Endometrium (tissue), 2 donors: ENCODE results near the gene RPN2.

Experiments used
- FAIRE-seq: peaks from 2 replicates; lab custom pipeline; 2012; peaks lifted over from hg19 to GRCh38; lab: Jason Lieb, UNC
- donor health status: control.
- donor health status: control.

The RPN2 gene

DNA sequence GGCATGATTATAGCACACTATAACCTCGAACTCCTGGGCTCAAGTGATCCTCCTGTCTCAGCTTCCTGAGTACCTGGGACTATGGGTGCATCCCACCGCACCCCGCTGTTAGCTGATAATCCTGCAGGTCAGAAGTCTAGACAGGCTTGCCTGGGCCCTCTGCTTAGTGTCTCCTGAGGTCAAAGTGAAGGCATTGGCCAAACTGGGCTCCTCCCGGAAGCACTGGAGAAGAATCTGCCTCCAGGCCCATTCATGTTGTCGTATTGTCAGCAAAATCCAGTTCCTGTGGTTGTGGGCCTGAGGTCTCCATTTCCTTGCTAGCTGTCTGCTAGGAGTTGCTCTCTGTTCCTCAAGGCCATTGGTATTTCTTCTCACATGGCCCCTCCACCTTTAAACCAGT lies 6.6 kb downstream of the RPN2 start:
- no peak for FAIRE-seq

DNA sequence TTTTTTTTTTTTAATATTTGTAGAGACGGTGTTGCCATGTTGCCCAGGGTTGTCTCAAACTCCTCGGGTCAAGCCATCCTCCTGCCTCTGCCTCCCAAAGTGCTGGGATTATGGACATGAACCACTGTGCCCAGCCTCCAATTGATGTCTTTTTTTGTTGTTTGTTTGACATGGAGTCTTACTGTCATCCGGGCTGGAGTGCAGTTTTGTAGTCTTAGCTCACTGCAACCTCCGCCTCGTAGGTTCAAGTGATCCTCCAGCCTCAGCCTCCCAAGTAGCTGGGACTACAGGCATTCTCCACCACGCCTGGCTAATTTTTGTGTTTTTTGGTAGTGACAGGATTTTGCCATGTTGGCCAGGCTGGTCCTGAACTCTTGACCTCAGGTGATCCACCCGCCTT lies 9.7 kb downstream of the RPN2 start:
- FAIRE-seq: no peak

DNA sequence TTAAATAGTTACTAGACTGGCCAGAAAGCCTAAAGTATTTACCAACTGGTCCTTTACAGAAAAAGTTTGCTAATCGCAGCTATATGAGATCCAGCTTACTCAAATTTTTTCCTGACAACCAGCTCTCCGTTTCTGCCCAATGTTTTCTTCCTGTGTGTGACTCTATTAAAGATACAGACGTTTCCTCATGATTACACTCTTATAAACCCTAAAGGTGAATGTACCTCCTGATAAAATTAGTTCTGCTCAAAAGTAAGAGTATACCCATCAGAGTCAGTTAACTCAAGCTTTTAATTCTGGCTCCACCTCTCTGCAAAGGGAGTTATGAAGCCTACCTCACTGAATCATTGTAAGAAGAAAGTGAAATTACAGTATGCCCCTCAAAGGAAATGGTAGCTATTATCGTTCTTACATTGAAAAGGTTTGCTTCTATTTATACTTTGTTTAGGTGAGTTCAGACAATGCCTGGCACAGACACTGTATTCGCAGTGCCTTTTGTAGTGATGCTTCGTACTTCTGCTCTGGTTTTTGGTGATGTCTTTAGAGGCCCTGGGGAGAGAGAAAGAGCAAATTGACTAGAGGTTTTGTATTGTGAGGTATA lies 10.4 kb downstream of the RPN2 start:
- FAIRE-seq: no peak

DNA sequence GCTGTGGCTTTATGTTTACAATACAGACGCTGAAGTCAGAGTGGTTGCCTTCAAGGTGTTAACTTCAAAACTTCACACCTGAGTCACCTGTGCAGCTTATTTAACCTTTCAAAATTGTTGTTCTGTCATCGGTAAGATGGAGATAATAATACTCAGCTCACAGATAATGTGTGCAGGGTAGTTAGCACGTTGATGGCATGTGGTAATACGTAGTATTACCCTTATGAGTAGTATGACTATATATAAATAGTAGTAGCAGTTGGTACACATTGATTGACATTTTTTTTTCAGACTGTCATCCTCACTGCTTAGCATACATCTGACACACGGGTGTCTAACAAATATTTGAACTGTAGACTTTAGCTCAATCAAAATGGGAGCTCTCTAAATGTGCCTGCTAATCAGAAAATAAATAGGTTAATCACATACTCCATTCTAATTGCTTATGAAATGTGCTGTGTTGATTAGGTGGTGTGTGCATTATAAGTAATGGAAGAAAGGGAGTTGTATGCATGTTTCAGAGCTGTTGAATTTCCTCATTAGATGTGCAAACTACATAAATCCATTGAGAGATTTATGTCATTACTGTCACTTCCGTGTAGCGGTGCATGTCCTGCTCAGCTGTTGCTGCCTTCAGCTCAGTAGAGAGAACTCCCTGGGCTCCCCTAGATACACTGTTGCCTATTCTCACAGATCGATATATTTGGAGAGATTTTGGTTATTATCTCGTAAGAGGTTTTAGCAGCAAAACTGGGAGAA lies 11.4 kb downstream of the RPN2 start:
- no peak for FAIRE-seq

DNA sequence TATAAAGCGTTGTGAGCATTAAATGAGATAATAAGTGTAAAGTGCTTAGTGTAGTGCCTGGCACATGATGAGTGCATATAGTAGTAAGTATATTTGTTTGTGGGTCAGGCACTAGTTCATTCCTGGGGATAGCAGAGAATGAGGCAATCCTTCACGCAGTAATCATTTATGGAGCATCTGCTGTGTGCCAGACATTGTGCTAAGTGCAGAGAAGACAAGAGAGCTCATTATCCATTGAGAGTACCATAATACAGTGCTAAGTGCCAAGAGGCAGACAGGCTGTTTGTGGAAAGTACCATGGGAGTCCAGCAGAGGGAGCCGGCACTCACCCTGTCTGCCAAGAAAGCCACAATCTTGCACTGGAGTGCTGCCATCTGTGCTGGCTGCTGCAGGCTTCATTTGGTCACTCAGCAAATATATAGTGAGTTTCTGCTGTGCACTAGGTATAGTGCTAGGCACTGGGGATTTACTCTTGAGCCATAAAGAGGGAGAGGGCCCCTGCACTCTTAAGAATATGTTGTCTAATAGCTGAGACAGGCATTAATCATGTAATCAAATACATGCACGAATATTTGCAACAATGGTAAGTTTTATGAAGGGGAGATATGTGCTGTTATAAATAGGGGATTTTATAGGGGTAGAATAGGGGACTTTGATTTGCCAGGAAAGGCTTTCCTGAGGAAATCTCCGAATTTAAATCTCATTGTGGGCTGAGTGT lies 13.2 kb downstream of the RPN2 start:
- peak; percentile 4 for FAIRE-seq

DNA sequence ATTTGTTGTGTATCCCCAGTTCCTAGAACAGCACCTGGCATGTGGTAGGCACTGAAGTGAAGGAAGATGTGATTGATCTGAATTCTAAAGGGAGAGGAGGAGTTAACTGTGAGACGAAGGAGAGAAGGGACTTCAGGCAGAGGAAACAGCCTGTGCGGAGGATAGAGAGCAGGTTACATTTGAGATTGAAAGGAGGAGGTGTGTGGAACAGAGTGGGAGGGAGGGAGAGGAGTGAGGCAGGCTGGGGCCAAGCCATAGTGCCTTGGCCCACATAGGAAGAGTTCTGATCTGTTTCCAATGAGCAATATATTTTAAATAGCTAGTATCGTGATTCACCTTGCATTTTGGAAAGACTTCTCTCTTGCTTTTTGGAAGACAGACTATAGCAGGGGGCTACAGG lies 14.1 kb downstream of the RPN2 start:
- FAIRE-seq: no peak

DNA sequence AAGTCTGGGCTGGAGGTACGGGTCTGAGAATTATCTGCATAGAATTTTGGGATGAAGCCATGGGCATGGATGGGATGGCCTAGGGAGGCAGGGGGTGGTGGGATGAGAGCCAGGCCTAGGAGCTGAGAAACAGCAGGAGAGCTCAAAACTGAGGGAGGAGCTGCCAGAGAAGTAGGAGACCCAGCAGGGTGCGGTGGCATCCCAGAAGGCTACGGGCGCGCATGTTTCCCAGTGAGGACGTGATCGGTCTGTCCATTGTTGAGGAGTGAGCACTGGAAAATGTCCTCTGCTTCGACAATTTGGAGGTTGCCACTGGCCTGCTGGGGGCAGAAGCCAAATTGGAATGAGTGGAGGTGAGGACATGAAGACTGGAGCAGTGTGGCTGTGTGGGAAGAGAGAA lies 14.7 kb downstream of the RPN2 start:
- FAIRE-seq: no peak

DNA sequence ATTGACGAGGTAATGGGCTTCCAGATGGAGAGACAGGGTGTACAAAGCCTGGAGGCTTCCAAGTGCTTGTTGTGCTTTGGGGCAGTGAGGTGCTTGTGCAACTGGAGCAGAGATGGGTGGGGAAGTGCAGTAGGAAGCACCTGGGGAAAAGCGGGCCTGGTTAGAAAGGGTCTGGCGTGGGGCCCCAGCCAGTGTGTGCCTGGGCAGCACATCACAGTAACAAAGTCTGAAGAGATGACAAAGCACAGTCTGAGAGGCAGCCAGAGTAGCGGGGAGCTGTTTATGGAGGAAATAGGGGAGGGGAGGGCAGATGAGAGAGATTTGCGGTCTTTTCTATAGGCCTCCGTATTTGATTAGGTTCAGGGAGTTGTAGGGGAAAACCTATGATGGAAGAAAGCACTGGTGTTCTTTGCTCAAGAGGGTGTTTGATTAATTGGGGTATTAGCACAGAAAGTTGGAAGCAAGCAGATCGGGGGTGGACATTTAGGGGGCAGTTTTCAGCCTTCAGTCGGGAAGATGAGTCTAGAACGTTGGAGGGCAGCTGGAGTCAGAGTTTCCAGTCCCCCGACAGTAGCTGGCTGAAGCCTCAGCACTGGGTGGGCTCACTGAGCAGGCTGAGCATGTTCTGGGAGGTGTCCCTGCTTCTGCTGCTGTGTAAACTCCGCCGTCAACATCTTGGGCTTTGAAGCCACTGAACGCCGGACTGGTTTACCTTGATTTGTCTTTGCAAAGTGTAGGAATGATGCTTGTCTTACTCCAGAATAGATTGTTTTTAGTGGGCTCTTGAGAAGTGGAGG lies 15.7 kb downstream of the RPN2 start:
- FAIRE-seq: no peak

DNA sequence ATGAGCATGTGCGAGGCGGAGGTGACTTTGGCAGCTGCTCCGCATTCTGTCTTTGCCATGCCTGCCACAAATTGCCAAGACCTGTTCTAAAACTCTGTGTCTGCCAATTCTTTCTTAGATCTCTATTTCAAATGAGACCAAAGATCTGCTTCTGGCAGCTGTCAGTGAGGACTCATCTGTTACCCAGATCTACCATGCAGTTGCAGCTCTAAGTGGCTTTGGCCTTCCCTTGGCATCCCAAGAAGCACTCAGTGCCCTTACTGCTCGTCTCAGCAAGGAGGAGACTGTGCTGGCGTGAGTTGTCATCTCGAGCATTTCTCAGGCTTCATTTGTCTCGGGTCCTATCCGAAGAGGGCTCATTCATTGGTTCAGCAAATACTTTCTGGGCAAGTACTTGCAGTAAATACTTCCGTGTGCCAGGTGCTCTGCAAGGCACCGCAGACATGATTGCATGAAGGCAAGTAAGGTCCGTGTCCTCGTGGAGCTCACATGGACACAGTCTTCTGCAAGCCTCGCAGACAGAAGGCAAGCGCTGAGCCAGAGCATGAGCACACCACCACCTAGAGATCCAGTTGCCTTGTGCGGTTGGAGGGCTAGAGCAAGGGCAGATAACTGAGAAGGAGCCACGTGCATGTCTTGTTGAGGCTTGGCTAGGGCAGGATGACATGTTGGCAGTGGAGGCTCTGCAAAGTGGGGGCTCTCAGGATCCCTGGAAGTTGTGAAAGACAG lies 20.0 kb downstream of the RPN2 start:
- FAIRE-seq: no peak

DNA sequence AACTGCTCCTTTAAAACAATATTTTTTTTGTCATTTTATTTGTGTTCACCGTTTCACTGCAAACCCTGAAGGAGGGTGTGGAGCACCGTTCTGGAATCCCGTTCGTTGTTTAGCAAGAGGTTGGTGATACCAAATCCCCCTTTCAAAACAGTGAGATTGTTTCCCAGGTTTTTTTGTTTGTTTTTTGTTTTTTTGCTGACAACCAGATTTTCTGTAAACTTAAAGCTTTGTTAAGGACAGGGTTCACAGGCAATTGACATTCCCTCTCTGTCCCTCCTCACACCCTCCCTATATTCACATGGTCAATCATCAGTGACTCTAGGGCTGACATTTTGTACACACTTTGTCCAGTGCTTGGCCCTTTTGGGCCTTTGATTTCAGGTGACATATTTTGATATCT lies 21.2 kb downstream of the RPN2 start:
- no peak for FAIRE-seq

DNA sequence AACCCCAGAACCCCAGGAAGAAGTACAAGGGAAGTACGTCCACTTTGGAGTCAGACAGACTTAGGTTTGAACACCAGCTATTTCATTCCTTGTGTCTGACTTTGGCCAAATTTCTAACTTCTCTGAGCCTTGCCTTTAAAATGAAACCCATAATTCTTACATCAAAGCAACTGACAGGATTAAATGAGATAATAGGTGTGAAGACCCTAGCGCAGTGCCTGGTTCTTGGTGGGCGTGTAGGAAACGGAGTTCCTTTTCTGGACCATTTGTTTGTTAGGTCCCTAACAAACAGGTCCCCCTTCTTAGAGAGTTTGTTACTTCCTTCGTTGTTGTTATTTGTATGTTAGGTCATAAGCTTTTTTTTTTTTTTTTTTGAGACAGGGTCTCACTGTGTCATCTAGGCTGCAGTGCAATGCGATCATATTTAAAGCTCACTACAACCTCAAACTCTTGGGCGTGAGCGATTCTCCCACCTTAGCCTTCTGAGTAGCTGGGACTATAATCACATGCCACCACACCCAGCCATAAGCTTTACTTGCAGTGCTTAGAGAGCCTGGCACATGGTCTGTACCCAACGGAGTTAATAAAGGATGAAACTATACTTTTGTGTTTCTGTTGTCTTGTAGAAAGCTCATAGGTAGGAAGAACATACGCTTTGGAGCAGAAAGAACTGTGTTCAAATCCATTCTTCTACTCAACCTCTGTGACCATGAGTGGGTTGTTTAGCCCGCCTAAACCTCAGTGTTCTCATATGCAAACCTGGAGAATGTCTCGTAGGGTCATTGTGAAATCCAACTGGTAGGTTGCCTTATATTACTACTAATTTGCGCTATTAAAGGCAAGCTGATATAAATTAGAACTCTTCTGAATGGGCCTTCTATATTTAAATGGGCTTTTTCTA lies 22.0 kb downstream of the RPN2 start:
- no peak for FAIRE-seq

DNA sequence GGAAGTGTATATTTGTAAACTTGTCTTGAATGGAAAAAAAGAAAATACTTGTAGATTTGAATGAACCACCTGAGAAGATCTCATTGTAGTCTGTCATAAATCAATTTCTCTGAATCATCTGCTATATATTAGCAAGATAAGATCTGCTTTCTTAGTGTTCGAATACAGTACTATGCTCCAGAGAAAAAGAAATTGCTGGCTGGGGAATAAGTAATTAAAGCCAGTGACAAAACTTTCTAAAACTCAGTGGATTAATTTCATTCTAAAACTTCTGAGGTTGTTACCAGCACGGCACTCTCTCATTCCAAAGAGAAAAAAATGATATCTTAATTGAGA lies 22.7 kb downstream of the RPN2 start:
- no peak for FAIRE-seq

DNA sequence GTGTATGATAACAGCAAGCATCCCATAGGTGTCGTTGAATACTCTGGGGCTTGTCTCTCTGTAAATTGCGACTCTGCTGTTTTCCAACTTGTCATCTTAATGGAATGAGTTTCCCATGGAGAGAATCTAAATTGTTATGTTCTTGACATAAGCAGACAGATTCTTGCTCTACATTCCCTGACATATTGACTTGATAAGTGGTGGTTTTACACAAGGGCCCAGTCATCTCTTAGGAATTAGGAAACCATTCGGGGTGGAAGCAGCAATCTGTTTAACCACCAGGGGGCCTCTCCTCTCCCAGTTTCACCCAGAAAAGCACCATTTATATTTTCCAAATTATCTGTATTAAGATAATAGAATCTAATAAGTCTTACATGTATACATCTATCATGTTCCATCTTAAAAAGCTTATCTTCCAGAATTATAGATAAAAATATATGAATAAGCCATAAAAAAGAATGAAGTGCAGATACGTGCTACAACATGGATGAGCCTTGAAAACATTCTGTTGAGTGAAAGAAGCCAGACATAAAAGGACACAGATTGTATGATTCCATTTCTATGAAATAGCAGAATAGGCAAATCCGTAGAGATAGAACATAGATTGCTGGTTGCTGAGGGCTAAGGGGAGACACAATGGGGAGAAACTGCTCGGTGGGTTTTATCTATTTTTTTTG lies 23.3 kb downstream of the RPN2 start:
- FAIRE-seq: peak; percentile 78

DNA sequence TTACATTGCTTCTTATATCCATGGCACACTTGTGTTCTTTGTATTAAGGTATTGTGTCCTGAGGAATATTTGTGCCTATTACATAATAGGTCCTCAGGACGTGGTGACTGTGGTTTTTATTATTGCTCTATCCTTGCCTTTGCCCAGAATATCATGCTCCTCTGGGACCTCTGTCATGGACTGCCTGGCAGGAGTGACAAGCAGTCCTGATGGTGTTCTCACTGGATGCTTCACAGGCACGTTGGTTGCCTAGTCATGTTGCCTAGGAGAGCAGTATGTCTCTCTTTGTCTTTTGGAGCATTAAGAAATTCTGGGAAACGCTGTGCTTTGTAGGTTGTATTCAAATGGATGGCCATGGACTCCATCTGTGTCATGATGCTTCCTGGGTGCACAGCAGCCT lies 24.9 kb downstream of the RPN2 start:
- FAIRE-seq: no peak

DNA sequence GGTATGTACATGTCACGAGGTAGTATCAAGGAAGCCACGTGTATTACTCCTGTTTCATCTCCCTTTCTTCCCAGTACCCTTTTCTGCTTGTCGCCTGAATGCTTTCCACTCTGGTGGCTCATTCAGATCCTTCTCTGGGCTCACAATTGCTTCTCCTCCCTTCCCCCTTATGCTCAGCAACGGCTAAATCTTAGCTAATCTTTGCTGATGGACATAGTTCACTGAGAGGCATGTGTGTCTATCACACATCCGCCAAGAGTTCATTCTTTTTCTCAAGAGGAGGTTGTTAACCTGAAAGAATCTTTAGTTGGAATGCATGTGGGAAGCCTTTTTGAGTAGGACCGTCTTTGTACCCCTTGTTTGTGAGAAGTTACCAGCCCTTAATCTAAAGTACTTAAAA lies 26.0 kb downstream of the RPN2 start:
- no peak for FAIRE-seq

DNA sequence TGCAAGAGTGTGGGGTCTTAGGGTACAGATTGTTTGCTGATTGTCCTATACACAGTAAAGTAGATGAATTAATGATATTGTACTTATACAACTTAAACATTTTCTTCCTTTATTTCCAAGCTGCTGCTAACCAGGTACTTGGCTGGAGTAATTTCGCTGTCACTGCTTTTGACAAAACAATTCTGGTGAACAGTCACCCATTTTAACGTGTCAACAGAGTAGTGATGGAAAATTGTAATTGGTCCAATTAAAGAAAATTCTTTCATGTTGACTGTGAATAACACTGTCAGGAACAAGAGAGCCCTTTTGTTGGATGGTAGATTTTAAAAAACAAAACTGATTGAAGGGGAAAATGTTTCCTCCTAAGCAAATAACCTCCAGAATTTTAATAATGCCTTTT lies 26.7 kb downstream of the RPN2 start:
- no peak for FAIRE-seq

DNA sequence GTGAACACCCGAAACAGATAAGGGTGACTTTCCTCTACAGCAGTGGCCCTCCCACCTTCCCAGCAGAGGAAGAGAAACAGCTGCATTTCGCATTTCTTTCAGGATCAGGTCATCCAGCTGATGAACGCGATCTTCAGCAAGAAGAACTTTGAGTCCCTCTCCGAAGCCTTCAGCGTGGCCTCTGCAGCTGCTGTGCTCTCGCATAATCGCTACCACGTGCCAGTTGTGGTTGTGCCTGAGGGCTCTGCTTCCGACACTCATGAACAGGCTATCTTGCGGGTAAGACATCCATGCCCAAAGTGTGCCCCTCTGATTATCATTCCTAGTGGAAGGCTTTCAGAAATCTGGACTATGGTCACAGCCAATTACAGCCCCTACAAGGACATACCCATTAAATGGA lies 28.0 kb downstream of the RPN2 start:
- FAIRE-seq: no peak

DNA sequence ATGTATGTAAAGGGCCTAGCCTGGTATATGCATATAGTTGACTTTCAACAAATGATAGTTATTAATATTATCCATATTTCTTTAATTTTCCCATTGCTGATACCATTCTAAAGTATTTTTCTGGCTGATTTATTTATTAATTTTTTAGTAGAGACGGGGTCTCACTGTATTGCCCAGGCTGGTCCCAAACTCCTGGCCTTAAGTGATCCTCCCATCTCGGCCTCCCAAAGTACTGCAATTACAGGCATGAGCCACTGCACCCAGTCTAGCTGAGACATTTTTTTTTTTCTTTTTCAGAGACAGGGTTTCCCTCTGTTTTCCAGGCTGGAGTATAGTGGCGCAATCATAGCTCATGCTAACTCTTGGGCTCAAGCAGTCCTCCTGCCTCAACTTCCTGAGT lies 30.1 kb downstream of the RPN2 start:
- FAIRE-seq: no peak

DNA sequence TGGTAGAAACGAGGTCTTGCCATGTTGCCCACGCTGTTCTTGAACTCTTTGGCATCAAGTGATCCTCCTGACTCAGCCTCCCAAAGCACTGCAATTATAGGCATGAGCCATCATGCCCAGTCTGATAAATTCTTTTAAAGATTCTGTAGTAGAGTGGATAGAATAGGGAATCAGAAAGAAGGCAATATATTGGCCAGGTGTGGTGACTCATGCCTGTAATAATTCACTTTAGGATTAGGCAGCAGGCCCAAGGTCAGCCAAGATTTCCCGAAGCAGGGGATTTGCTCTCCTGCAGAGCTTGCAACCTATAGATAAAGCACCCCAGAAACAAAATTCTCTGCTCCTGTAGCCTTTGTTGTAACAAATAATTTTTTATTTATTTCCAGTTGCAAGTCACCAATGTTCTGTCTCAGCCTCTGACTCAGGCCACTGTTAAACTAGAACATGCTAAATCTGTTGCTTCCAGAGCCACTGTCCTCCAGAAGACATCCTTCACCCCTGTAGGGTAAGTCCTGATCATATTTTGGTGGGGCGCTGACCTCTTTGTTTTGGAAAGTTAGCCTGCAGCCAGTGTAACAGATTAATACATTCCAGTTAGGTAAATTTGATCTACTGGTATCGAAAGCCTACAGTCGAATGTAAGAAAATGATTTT lies 30.7 kb downstream of the RPN2 start:
- no peak for FAIRE-seq

DNA sequence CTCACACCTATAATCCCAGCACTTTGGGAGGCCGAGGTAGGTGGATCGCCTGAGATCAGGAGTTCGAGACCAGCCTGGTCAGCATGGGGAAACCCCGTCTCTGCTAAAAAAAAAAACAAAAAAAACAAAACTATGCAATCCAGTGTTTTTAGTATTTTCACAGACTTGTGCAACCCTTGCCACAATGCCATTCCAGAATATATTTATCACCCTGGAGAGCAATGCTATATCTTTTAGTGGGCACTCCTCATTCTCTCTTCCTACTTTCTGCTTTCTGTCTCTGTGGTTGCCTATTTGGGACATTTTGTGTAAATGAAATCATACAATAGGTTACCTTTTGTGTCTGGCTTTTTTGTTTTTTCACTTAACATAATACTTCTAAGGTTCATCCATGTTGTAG lies 39.3 kb downstream of the RPN2 start:
- FAIRE-seq: no peak
